Astrocyte (in vitro differentiated cells and primary cell): ENCODE results near the gene SORBS2. TPM values are rescaled to one million over a fixed set of nuclear protein-coding genes. Genes with fewer than 3 reads are reported as not detected.

ENCODE experiments used
- DNase-seq: peaks from one replicate; pipeline ENCODE4 v3.0.0-alpha.2; 2010; ENCODE audit warnings: low read depth
- FAIRE-seq: peaks from 2 replicates; lab custom pipeline; 2011; peaks lifted over from hg19 to GRCh38; lab: Jason Lieb, UNC
- H2AFZ ChIP-seq: 2 replicates; pipeline ENCODE4 v1.6.0; 2012; ENCODE audit warnings: low read depth, low read length, inconsistent platforms
- H3K27ac ChIP-seq: 2 replicates; pipeline ENCODE4 v1.5.1; 2011; ENCODE audit warnings: low read depth, low read length, inconsistent platforms
- H3K27me3 ChIP-seq: 2 replicates; pipeline ENCODE4 v1.6.0; 2011; ENCODE audit warnings: low read length, inconsistent platforms; ENCODE audit not compliant: insufficient read depth
- H3K36me3 ChIP-seq: 2 replicates; pipeline ENCODE4 v1.5.1; 2011; ENCODE audit warnings: low read length, inconsistent platforms; ENCODE audit not compliant: insufficient read depth
- H3K4me1 ChIP-seq: 2 replicates; pipeline ENCODE4 v1.5.1; 2011; ENCODE audit warnings: low read length, inconsistent platforms; ENCODE audit not compliant: insufficient read depth
- H3K4me2 ChIP-seq: 2 replicates; pipeline ENCODE4 v1.6.0; 2012; ENCODE audit warnings: low read length, inconsistent platforms
- H3K4me3 ChIP-seq: 2 replicates; pipeline ENCODE4 v1.5.1; 2011; ENCODE audit warnings: low read depth, mild to moderate bottlenecking, low read length, inconsistent platforms; ENCODE audit not compliant: insufficient read depth
- H3K79me2 ChIP-seq: 2 replicates; pipeline ENCODE4 v1.6.0; 2012; ENCODE audit warnings: mild to moderate bottlenecking, low read length, inconsistent platforms; ENCODE audit not compliant: insufficient read depth
- H3K9ac ChIP-seq: 2 replicates; pipeline ENCODE4 v1.6.0; 2012; ENCODE audit warnings: mild to moderate bottlenecking, low read length, inconsistent platforms
- H3K9me3 ChIP-seq: 2 replicates; pipeline ENCODE4 v1.5.1; 2012; ENCODE audit warnings: low read depth, mild to moderate bottlenecking, low read length, inconsistent platforms; ENCODE audit not compliant: insufficient read depth
- H4K20me1 ChIP-seq: 2 replicates; pipeline ENCODE4 v1.6.0; 2012; ENCODE audit warnings: low read length, inconsistent platforms; ENCODE audit not compliant: insufficient read depth
- H3K27ac Mint-ChIP-seq: one replicate; pipeline ENCODE4 v1.8.0; 2021; ENCODE audit warnings: mild to moderate bottlenecking, mixed read lengths; ENCODE audit not compliant: unreplicated experiment
- H3K27me3 Mint-ChIP-seq: one replicate; pipeline ENCODE4 v1.8.0; 2021; ENCODE audit warnings: low read depth, mixed read lengths; ENCODE audit not compliant: unreplicated experiment
- H3K36me3 Mint-ChIP-seq: one replicate; pipeline ENCODE4 v1.8.0; 2021; ENCODE audit warnings: low read depth, mixed read lengths; ENCODE audit not compliant: unreplicated experiment
- H3K4me1 Mint-ChIP-seq: one replicate; pipeline ENCODE4 v1.8.0; 2021; ENCODE audit warnings: low read depth, mixed read lengths; ENCODE audit not compliant: unreplicated experiment
- H3K4me3 Mint-ChIP-seq: one replicate; pipeline ENCODE4 v1.8.0; 2021; ENCODE audit warnings: mild to moderate bottlenecking, moderate library complexity, mixed read lengths; ENCODE audit not compliant: unreplicated experiment
- H3K9me3 Mint-ChIP-seq: one replicate; pipeline ENCODE4 v1.8.0; 2021; ENCODE audit warnings: mild to moderate bottlenecking, mixed read lengths; ENCODE audit not compliant: unreplicated experiment
- EZH2 ChIP-seq: IDR thresholded peaks from 2 replicates; pipeline ENCODE4 v1.6.1; 2012; ENCODE audit warnings: mild to moderate bottlenecking, low read length, inconsistent platforms; ENCODE audit not compliant: insufficient read depth
- total RNA-seq: library from RNA; stranded (reverse); gene quantifications from 2 replicates; pipeline ENCODE4 v1.2.1, GENCODE V29; 2021
- TF ChIP-seq, protein P1 (sequence below): IDR thresholded peaks from 2 replicates; pipeline ENCODE4 v1.5.1; 2011; ENCODE audit warnings: low read depth, mild to moderate bottlenecking, inconsistent platforms, low read length, moderate library complexity; ENCODE audit not compliant: insufficient read depth

SORBS2 gene
- total RNA-seq, 1 donor from 2014 or later, result 97.4 TPM

DNA sequence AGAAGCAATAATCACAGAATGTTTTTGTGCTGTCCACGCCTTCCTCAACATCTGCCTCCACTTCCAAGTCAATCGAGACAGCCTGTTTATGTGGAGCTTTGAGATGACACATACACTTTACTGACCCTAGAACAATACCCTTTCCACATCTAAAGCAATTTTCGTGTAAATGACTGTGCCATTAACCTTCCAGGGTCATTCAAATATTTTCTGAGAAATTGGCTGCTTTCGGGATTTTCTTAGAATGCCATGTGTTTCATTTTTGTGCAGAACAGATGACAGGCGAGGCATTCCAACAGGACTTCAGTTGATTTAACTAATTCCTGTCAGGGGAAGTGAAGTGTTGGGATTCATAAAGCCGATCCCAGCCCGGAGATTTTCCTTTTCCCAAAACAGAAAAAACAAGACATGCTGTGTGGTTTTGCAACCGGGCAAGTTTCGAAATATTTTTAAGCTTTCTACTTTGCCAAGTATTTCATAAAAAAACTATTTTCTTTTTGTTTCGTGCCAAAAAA is 73.9 kb downstream of the SORBS2 start:
- no peaks in the 10 kb centered on the region for H3K9me3 ChIP-seq
- H2AFZ ChIP-seq, result no peak overlapping the region
- no peaks in the 10 kb centered on the region for H3K9me3 Mint-ChIP-seq
- DNase-seq, result peak; percentile 70
- peaks cover 10% of the 10 kb centered on the region for H3K36me3 Mint-ChIP-seq
- H3K4me1 ChIP-seq, result peaks cover 17% of the 10 kb centered on the region
- no peaks in the 10 kb centered on the region for H3K27me3 Mint-ChIP-seq
- no peaks in the 10 kb centered on the region for H3K36me3 ChIP-seq
- peaks cover 16% of the 10 kb centered on the region for H3K79me2 ChIP-seq
- no peak for FAIRE-seq
- peak overlapping the region; percentile 44 for H3K9ac ChIP-seq
- no peak overlapping the region for H3K27ac Mint-ChIP-seq
- no peak overlapping the region for H3K4me3 ChIP-seq
- peak overlapping the region; percentile 10 for H3K4me3 Mint-ChIP-seq
- peak overlapping the region; percentile 14 for H3K27ac ChIP-seq
- peaks cover 31% of the 10 kb centered on the region for H3K4me1 Mint-ChIP-seq
- peak overlapping the region; percentile 78 for H3K4me2 ChIP-seq
- H4K20me1 ChIP-seq, result peaks cover 5% of the 10 kb centered on the region
- TF ChIP-seq EZH2, result no peak
- H3K27me3 ChIP-seq, result no peaks in the 10 kb centered on the region

DNA sequence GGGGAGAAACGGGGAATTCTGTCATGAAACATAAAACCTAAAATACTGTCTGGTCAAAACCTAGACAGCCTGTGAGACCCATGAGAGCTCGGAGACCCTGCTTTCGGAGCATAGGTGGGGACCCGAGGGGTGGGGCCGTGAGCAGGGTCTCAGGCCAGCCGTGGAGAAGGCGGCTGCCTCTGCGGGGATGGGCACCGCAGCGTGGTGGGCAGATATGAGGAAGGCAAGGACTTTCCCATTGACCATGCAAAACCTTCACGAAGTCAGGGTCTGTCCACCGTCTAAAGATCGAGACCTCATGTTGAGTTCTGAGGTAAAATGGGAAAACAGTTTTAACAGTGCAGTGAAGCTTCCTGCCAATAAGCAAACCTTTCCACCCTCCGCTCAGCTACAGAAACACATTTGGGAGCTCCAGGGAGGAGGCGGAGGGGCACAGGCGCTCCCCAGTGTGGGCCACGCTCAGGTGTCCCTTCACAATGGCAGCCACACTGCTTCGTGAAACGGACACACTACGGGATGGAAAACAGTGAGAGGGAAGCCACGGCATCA is 74.4 kb downstream of the SORBS2 start:
- H3K4me3 Mint-ChIP-seq, result peak overlapping the region; percentile 10
- no peak overlapping the region for H3K4me3 ChIP-seq
- H3K27me3 ChIP-seq, result no peaks in the 10 kb centered on the region
- H3K36me3 ChIP-seq, result no peaks in the 10 kb centered on the region
- H3K79me2 ChIP-seq, result peaks cover 16% of the 10 kb centered on the region
- peak overlapping the region; percentile 44 for H3K9ac ChIP-seq
- TF ChIP-seq EZH2, result no peak
- TF ChIP-seq, protein P1, sequence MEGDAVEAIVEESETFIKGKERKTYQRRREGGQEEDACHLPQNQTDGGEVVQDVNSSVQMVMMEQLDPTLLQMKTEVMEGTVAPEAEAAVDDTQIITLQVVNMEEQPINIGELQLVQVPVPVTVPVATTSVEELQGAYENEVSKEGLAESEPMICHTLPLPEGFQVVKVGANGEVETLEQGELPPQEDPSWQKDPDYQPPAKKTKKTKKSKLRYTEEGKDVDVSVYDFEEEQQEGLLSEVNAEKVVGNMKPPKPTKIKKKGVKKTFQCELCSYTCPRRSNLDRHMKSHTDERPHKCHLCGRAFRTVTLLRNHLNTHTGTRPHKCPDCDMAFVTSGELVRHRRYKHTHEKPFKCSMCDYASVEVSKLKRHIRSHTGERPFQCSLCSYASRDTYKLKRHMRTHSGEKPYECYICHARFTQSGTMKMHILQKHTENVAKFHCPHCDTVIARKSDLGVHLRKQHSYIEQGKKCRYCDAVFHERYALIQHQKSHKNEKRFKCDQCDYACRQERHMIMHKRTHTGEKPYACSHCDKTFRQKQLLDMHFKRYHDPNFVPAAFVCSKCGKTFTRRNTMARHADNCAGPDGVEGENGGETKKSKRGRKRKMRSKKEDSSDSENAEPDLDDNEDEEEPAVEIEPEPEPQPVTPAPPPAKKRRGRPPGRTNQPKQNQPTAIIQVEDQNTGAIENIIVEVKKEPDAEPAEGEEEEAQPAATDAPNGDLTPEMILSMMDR, result no peak
- no peaks in the 10 kb centered on the region for H3K27me3 Mint-ChIP-seq
- H3K36me3 Mint-ChIP-seq, result peaks cover 14% of the 10 kb centered on the region
- FAIRE-seq (no peak), DNase-seq (no peak)
- H3K4me2 ChIP-seq, result peak overlapping the region; percentile 78
- H2AFZ ChIP-seq, result no peak overlapping the region
- H3K27ac ChIP-seq, result no peak overlapping the region
- H4K20me1 ChIP-seq, result peaks cover 5% of the 10 kb centered on the region
- H3K27ac Mint-ChIP-seq, result no peak overlapping the region
- H3K4me1 ChIP-seq, result peaks cover 12% of the 10 kb centered on the region
- H3K9me3 Mint-ChIP-seq, result peaks cover 2% of the 10 kb centered on the region
- no peaks in the 10 kb centered on the region for H3K9me3 ChIP-seq
- H3K4me1 Mint-ChIP-seq, result peaks cover 28% of the 10 kb centered on the region

DNA sequence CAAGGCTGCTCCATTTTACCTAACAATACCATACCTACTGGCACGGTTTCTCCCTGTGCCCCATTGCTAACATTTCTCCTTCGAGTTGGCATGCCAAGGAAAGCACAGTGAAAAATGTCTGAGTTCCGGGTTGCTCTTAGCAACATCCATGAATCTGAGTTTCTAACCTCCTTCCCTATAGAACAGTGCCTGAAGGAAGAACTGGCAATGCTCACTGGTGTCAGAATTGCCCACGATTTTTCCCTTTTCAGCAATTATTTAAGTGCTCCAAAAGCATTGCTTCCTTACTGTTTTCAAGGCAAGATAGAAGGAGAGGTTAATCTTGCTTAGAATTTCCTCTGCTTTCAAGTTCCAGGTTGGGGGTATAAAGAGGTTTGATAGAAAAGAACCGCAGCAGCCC is 75.1 kb downstream of the SORBS2 start:
- TF ChIP-seq, protein P1, result no peak
- TF ChIP-seq EZH2, result no peak
- Histone ChIP-seq H3K27me3 (no peaks in the 10 kb centered on the region), H2AFZ (no peak overlapping the region), H3K27ac (no peak overlapping the region), H3K79me2 (peaks cover 16% of the 10 kb centered on the region), H3K4me2 (no peak overlapping the region), H3K4me3 (no peak overlapping the region), H3K9me3 (no peaks in the 10 kb centered on the region), H4K20me1 (peaks cover 5% of the 10 kb centered on the region), H3K36me3 (no peaks in the 10 kb centered on the region), H3K4me1 (peaks cover 12% of the 10 kb centered on the region), H3K9ac (no peak overlapping the region)
- H3K4me3 Mint-ChIP-seq, result no peak overlapping the region
- peaks cover 21% of the 10 kb centered on the region for H3K4me1 Mint-ChIP-seq
- DNase-seq (no peak), FAIRE-seq (no peak)
- H3K9me3 Mint-ChIP-seq, result peaks cover 3% of the 10 kb centered on the region
- H3K27me3 Mint-ChIP-seq, result no peaks in the 10 kb centered on the region
- H3K36me3 Mint-ChIP-seq, result peaks cover 21% of the 10 kb centered on the region
- H3K27ac Mint-ChIP-seq, result no peak overlapping the region
